T47D (cell line): ENCODE results near the gene MFSD6.

Source experiments
- DNase-seq, 2 experiments: peaks; one replicate each; pipeline versions ENCODE4 v3.0.0 to v3.0.0-alpha.2; 2011 to 2012; ENCODE audit warnings: low read depth in 1 of 2, low spot score in 1 of 2
- JUND ChIP-seq: IDR thresholded peaks from 2 replicates; pipeline ENCODE4 v1.6.1; 2012; ENCODE audit warnings: low read depth
- in situ Hi-C: cut with HindIII; loops from 2 replicates; pipeline ENCODE4 v1.10.0; 2016; ENCODE audit warnings: low sequenced_read_pairs, low pct_unique_long_range_greater_than_20kb

MFSD6 gene

DNA sequence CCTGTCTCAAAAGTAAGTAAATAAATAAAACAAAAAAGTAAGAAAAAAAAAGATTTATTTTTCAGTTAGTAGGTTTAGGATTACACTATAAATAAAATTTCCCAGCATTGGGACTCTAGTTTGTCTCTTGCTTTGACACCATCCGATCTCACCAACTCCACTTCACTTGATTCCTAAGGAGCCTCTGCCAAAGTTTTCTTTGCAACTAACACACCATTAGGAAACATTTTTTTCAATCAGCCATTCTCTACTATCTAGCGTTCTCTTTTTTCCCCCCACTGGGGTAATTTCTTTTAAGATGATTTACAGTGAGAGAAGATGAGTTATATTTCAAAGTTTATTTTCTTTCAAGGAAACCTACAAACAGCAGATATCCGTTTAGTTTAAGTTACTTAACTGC, 136.9 kb downstream of the MFSD6 start:
- in situ Hi-C loops, result no loop called here
- TF ChIP-seq JUND, result no peak
- no peak for DNase-seq

- in situ Hi-C loops, result no loop called here
- no peak for TF ChIP-seq JUND
- DNase-seq, result no peak
Observed at GRCh38 chr2:190545555-190546385, 137.6 kb downstream of the MFSD6 start.

DNA sequence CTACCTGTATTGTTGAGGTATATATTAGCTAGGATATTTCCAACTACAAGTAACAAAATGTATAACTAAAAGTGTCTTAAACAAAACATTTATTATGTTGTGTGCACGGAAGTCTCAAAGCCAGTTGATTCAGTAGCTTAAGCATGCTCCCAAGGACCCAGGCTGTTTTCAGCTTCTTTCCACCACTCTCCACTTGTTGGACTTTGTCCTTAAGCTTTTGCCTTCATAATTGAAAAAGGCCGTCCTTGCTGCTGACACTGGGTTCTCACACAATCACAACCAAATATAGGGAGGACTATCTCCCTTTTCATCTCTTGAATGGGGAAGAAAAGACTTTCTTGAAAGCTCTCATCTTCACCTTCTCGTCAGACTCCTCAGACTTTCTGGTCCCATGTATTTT, 138.6 kb downstream of the MFSD6 start:
- no peak for TF ChIP-seq JUND
- DNase-seq, result no peak
- in situ Hi-C loops, result no loop called here

- in situ Hi-C loops, result no loop called here
- no peak for DNase-seq
- no peak for TF ChIP-seq JUND
Observed at GRCh38 chr2:190547886-190548285, 139.7 kb downstream of the MFSD6 start.

DNA sequence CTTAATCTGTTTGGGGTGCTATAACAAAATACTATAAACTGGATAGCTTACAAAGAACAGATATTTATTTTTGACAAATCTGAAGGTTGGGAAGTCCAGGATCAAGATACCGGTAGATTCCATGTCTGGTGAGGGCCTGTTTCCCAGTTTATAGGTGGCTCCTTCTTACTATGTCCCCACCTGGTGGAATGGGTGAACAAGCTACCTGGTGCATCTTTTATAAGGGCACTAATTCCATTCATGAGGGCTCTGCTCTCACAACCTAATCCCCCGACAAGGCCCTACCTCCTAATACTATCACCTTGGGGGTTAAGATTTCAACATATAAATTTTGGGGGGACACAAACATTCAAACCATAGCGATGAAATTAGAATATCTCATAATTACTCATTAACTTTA, 142.0 kb downstream of the MFSD6 start:
- in situ Hi-C loops, result no loop called here
- no peak for TF ChIP-seq JUND
- no peak for DNase-seq
